B cell (primary cell): ENCODE data around the gene HTRA2. TPM values are rescaled to one million over a fixed set of nuclear protein-coding genes. Genes with fewer than 3 reads are reported as not detected.

ENCODE experiments used
- ATAC-seq: fragments of 200-7000 bp; cut with Tn5 transposase; one replicate; pipeline ENCODE4 v1.10.0; 2021; ENCODE audit warnings: low read depth, mild to moderate bottlenecking, moderate number of reproducible peaks, moderate library complexity
- CTCF ChIA-PET: fragments of 350-600 bp; sonication (Branson Sonifier 250); formaldehyde crosslinking; loops from one replicate; lab custom pipeline; 2021; ENCODE audit warnings: antibody characterized with exemption, inconsistent platforms; lab: Charles Lee
- POLR2A ChIA-PET: fragments of 350-600 bp; sonication (Branson Sonifier 250); formaldehyde crosslinking; loops from one replicate; lab custom pipeline; 2021; ENCODE audit warnings: antibody characterized with exemption; lab: Charles Lee
- DNase-seq: peaks from one replicate; pipeline ENCODE4 v3.0.0; 2013
- H2AFZ ChIP-seq: 2 replicates; pipeline ENCODE4 v1.6.1; 2012; ENCODE audit warnings: mild to moderate bottlenecking, low read depth, low read length; ENCODE audit not compliant: insufficient read depth, poor library complexity, severe bottlenecking
- H3K27ac ChIP-seq, 2 donors: 1 replicate in 1 of 2; 2 replicates in 1 of 2; pipeline ENCODE4 v1.5.1; 2012 to 2013; ENCODE audit warnings: low read length in 2 of 2, mild to moderate bottlenecking in 2 of 2, moderate library complexity in 1 of 2
- H3K27me3 ChIP-seq, 4 experiments: fragments of 200-600 bp in 1 of 4; sonication (generic) in 1 of 4; replicated peaks in 1 of 4; 1 replicate in 2 of 4; 2 replicates in 2 of 4; pipeline versions ENCODE4 v1.6.1 to v1.7.0; 2013 to 2016; ENCODE audit warnings: low read length in 3 of 4, mild to moderate bottlenecking in 2 of 4, mixed read lengths in 1 of 4, moderate library complexity in 1 of 4; ENCODE audit not compliant: insufficient read depth in 4 of 4, control insufficient read depth in 3 of 4; ENCODE audit errors: control extremely low read depth in 1 of 4
- H3K36me3 ChIP-seq, 2 experiments: replicated peaks in 1 of 2; 1 replicate in 1 of 2; 2 replicates in 1 of 2; pipeline versions ENCODE4 v1.6.1 to v1.7.1; 2013; ENCODE audit warnings: low read length in 1 of 2; ENCODE audit not compliant: insufficient read depth in 2 of 2, control insufficient read depth in 1 of 2; ENCODE audit errors: control extremely low read depth in 1 of 2, extremely low read depth in 1 of 2
- H3K4me1 ChIP-seq, 2 donors: fragments of 200-600 bp in 1 of 2; sonication (generic) in 1 of 2; 1 replicate in 1 of 2; 2 replicates in 1 of 2; pipeline versions ENCODE4 v1.5.1 to v1.6.1; 2013 to 2017; ENCODE audit warnings: low read length in 2 of 2; ENCODE audit not compliant: control insufficient read depth in 2 of 2, insufficient read depth in 2 of 2
- H3K4me2 ChIP-seq: replicated peaks from 2 replicates; pipeline ENCODE3; 2012; ENCODE audit warnings: mild to moderate bottlenecking, low read depth, low read length; ENCODE audit not compliant: poor library complexity, severe bottlenecking
- H3K4me3 ChIP-seq, 5 experiments: fragments of 200-600 bp in 1 of 5; sonication (generic) in 1 of 5; 1 replicate in 3 of 5; 2 replicates in 2 of 5; pipeline versions ENCODE4 v1.5.1 to v1.7.0; 2011 to 2016; ENCODE audit warnings: low read length in 4 of 5, mild to moderate bottlenecking in 4 of 5, low read depth in 2 of 5, control low read depth in 1 of 5, moderate library complexity in 1 of 5; ENCODE audit not compliant: insufficient read depth in 1 of 5; ENCODE audit errors: control extremely low read depth in 1 of 5, extremely low read depth in 1 of 5
- H3K79me2 ChIP-seq: fragments of 200-600 bp; sonication (generic); one replicate; pipeline ENCODE4 v1.6.0; 2016; ENCODE audit warnings: low read length; ENCODE audit not compliant: control insufficient read depth, insufficient read depth
- H3K9ac ChIP-seq: fragments of 200-600 bp; sonication (generic); 2 replicates; pipeline ENCODE4 v1.6.1; 2017; ENCODE audit warnings: mild to moderate bottlenecking, low read length, moderate library complexity
- H3K9me3 ChIP-seq, 3 donors: one replicate each; pipeline versions ENCODE4 v1.6.1 to v1.7.1; 2013; ENCODE audit warnings: low read length in 2 of 3; ENCODE audit not compliant: control insufficient read depth in 2 of 3, insufficient read depth in 1 of 3; ENCODE audit errors: control extremely low read depth in 1 of 3
- H4K20me1 ChIP-seq: 2 replicates; pipeline ENCODE4 v1.6.0; 2012; ENCODE audit warnings: mild to moderate bottlenecking, low read length; ENCODE audit not compliant: insufficient read depth, control insufficient read depth, poor library complexity, severe bottlenecking
- H3K27ac Mint-ChIP-seq: one replicate; pipeline ENCODE4 v1.8.0; 2021; ENCODE audit warnings: mixed read lengths
- H3K27me3 Mint-ChIP-seq: one replicate; pipeline ENCODE4 v1.8.0; 2021; ENCODE audit warnings: mixed read lengths
- H3K4me1 Mint-ChIP-seq: one replicate; pipeline ENCODE4 v1.8.0; 2021; ENCODE audit warnings: mixed read lengths
- H3K4me3 Mint-ChIP-seq: one replicate; pipeline ENCODE4 v1.8.0; 2021; ENCODE audit warnings: mixed read lengths
- H3K9me3 Mint-ChIP-seq: one replicate; pipeline ENCODE4 v1.8.0; 2022; ENCODE audit warnings: mixed read lengths; ENCODE audit not compliant: insufficient read depth
- EZH2 ChIP-seq: IDR thresholded peaks from 2 replicates; pipeline ENCODE4 v1.6.1; 2012; ENCODE audit warnings: borderline replicate concordance, low read depth, mild to moderate bottlenecking, moderate library complexity, low read length; ENCODE audit not compliant: insufficient read depth, poor library complexity, severe bottlenecking
- WGBS: methylation state at CpG from one replicate; pipeline ENCODE4 v1.1.5; 2013; ENCODE audit warnings: missing lambda C conversion rate; ENCODE audit not compliant: insufficient coverage; 5-methylcytosine and 5-hydroxymethylcytosine counted together
- intact Hi-C: fragments of 100-400 bp; cut with micrococcal nuclease; formaldehyde crosslinking; loops from one replicate; pipeline ENCODE4 v1.10.0; 2022
- polyA plus RNA-seq: library from polyadenylated mRNA; depleted of rRNA; stranded (reverse); fragments of >200 nt; gene quantifications from 2 replicates; pipeline ENCODE4 v1.2.3, GENCODE V29; 2012
- total RNA-seq, 2 donors: library from RNA; stranded (reverse); fragments of 120-200 nt in 1 of 2; gene quantifications; 1 replicate in 1 of 2; 2 replicates in 1 of 2; pipeline versions ENCODE4 v1.2.3 to v1.2.4, GENCODE V29; 2013 to 2022
- TF ChIP-seq, protein P1 (sequence below): fragments of 200-600 bp; IDR thresholded peaks from one replicate; pipeline ENCODE4 v1.8.0; 2022; ENCODE audit warnings: antibody characterized with exemption, mild to moderate bottlenecking

The HTRA2 gene
- total and polyA plus RNA-seq, 2 donors (not counting 1 experiment from before 2014, with no cell fraction given) = 52.8 to 111 TPM

DNA sequence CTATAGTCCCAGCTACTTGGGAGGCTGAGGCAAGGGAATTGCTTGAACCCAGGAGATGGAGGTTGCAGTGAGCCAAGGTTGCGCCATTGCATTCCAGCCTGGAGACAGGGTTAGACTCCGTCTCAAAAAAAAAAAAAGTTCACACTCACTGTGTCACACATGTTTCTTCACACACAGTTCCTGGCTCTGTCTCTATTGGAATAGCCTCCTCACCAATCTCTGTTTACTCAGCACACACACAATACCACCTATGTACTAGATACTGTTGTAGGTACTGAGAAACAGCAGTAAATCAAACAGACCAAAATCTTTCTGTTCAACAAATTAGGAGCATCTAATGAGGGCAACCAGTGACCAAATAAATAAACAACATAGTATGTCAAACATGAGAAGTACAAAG is 43.6 kb upstream of the HTRA2 start:
- ChIA-PET POLR2A (no interaction called here), CTCF (interaction anchor here (0.7 to 7.1 kb wide), 3 partner anchors 14 to 114 kb away, joined by 3 to 149 read pairs (median 3); no protein-coding TSS in a partner anchor)
- Histone ChIP-seq H3K4me2 (no peak overlapping the region), H3K4me3 (no peak overlapping the region), H3K9me3 (no peaks in the 10 kb centered on the region), H3K4me1 (peaks cover 17 to 23% of the 10 kb centered on the region in 2 donors), H3K9ac (no peak overlapping the region), H3K79me2 (peaks cover 54% of the 10 kb centered on the region), H3K27me3 (no peaks in the 10 kb centered on the region), H4K20me1 (peaks cover 55% of the 10 kb centered on the region), H3K36me3 (peaks cover 0 to 45% of the 10 kb centered on the region in 2 experiments), H3K27ac (no peak overlapping the region), H2AFZ (no peak overlapping the region)
- Mint-ChIP-seq H3K27me3 (no peaks in the 10 kb centered on the region), H3K27ac (no peak overlapping the region), H3K4me1 (peaks cover 26% of the 10 kb centered on the region), H3K4me3 (no peak overlapping the region), H3K9me3 (no peaks in the 10 kb centered on the region)
- WGBS = 100% methylated on average over 2 of the region's 2 CpGs
- ATAC-seq = no peak
- intact Hi-C loops = no loop called here
- DNase-seq = no peak
- TF ChIP-seq, protein P1, sequence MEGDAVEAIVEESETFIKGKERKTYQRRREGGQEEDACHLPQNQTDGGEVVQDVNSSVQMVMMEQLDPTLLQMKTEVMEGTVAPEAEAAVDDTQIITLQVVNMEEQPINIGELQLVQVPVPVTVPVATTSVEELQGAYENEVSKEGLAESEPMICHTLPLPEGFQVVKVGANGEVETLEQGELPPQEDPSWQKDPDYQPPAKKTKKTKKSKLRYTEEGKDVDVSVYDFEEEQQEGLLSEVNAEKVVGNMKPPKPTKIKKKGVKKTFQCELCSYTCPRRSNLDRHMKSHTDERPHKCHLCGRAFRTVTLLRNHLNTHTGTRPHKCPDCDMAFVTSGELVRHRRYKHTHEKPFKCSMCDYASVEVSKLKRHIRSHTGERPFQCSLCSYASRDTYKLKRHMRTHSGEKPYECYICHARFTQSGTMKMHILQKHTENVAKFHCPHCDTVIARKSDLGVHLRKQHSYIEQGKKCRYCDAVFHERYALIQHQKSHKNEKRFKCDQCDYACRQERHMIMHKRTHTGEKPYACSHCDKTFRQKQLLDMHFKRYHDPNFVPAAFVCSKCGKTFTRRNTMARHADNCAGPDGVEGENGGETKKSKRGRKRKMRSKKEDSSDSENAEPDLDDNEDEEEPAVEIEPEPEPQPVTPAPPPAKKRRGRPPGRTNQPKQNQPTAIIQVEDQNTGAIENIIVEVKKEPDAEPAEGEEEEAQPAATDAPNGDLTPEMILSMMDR = no peak
- TF ChIP-seq EZH2 = no peak

GRCh38 chr2:74488643-74489481 is 40.9 kb upstream of the HTRA2 start:
- CTCF ChIA-PET = interaction anchor here (0.9 to 1.3 kb wide), 3 partner anchors 13 to 99 kb away, joined by 3 read pairs; no protein-coding TSS in a partner anchor
- H3K36me3 ChIP-seq = peaks cover 0 to 65% of the 10 kb centered on the region in 2 experiments
- H4K20me1 ChIP-seq = peaks cover 40% of the 10 kb centered on the region
- Mint-ChIP-seq H3K4me1 (peaks cover 6% of the 10 kb centered on the region), H3K27ac (no peak overlapping the region), H3K27me3 (no peaks in the 10 kb centered on the region), H3K9me3 (no peaks in the 10 kb centered on the region), H3K4me3 (no peak overlapping the region)
- H3K4me2 ChIP-seq = no peak overlapping the region
- POLR2A ChIA-PET = no interaction called here
- ATAC-seq (no peak), DNase-seq (no peak)
- no peak overlapping the region for H3K27ac ChIP-seq
- H2AFZ ChIP-seq = no peak overlapping the region
- intact Hi-C loops = no loop called here
- peaks cover 35% of the 10 kb centered on the region for H3K79me2 ChIP-seq
- no peaks in the 10 kb centered on the region for H3K9me3 ChIP-seq
- H3K9ac ChIP-seq = no peak overlapping the region
- 97% methylated on average over 6 of the region's 9 CpGs for WGBS
- H3K27me3 ChIP-seq = no peaks in the 10 kb centered on the region
- TF ChIP-seq, protein P1 = no peak
- TF ChIP-seq EZH2 = no peak
- peaks cover under 1 to 4% of the 10 kb centered on the region in 2 donors for H3K4me1 ChIP-seq
- no peak overlapping the region for H3K4me3 ChIP-seq
